ENCODE data around the gene NRDC.

Gene NRDC

GRCh38 chr1:51750218-51750617 lies 128.3 kb downstream of the NRDC start:
- TF ChIP-seq EZH2 (optimal IDR thresholded peaks at IDR 0.05; ENCODE audit: low read depth, low read length), result no peak
- no peak for TF ChIP-seq EZH2phosphoT487 (IDR thresholded peaks at IDR 0.05; ENCODE audit: low read length)
- no peak for TF ChIP-seq CTCF (IDR thresholded peaks at IDR 0.05; ENCODE audit: low read length)
- H3K9ac ChIP-seq (ENCODE audit: low read length), result no peak overlapping the region
- H3K27me3 ChIP-seq (replicated peaks; ENCODE audit: insufficient read depth, low read length), result no peaks in the 10 kb centered on the region
- H3K4me3 ChIP-seq (ENCODE audit: low read length), result no peak overlapping the region
- H3K9me2 ChIP-seq (replicated peaks; ENCODE audit: insufficient read depth, low read length), result no peaks in the 10 kb centered on the region
- H4K20me1 ChIP-seq (ENCODE audit: insufficient read depth, low read length), result no peaks in the 10 kb centered on the region
- H3K36me3 ChIP-seq (replicated peaks; ENCODE audit: insufficient read depth, low read length), result peaks cover 3% of the 10 kb centered on the region; the same call in 1 of the 2 replicates
- no peak overlapping the region for H3K4me2 ChIP-seq (ENCODE audit: low read depth, low read length)
- H3K9me3 ChIP-seq (replicated peaks; ENCODE audit: insufficient read depth, low read length), result no peaks in the 10 kb centered on the region
- no peak overlapping the region for H2AFZ ChIP-seq (ENCODE audit: low read length)
- no peak for DNase-seq
- no peaks in the 10 kb centered on the region; the same call in 1 of the 2 replicates for H3F3A ChIP-seq (ENCODE audit: insufficient read depth, low read length)
- H3K4me1 ChIP-seq (ENCODE audit: low read length), result peaks cover 10% of the 10 kb centered on the region
- no peak overlapping the region for H3K27ac ChIP-seq (ENCODE audit: low read length)
- H3K79me2 ChIP-seq (ENCODE audit: low read length), result peaks cover 19% of the 10 kb centered on the region; the same call in 1 of the 2 replicates

- DNase-seq, result no peak
- TF ChIP-seq EZH2phosphoT487 (IDR thresholded peaks at IDR 0.05; ENCODE audit: low read length), result no peak
- Histone ChIP-seq H3K27me3 (replicated peaks; ENCODE audit: insufficient read depth, low read length) (no peaks in the 10 kb centered on the region), H3F3A (ENCODE audit: insufficient read depth, low read length) (no peaks in the 10 kb centered on the region; the same call in 1 of the 2 replicates), H3K36me3 (replicated peaks; ENCODE audit: insufficient read depth, low read length) (peaks cover 3% of the 10 kb centered on the region; the same call in 1 of the 2 replicates), H3K9me2 (replicated peaks; ENCODE audit: insufficient read depth, low read length) (no peaks in the 10 kb centered on the region), H3K27ac (ENCODE audit: low read length) (no peak overlapping the region), H2AFZ (ENCODE audit: low read length) (no peak overlapping the region), H3K79me2 (ENCODE audit: low read length) (peaks cover 24% of the 10 kb centered on the region), H3K4me3 (ENCODE audit: low read length) (no peak overlapping the region), H3K4me1 (ENCODE audit: low read length) (peaks cover 8% of the 10 kb centered on the region), H3K4me2 (ENCODE audit: low read depth, low read length) (no peak overlapping the region), H3K9me3 (replicated peaks; ENCODE audit: insufficient read depth, low read length) (no peaks in the 10 kb centered on the region), H4K20me1 (ENCODE audit: insufficient read depth, low read length) (no peaks in the 10 kb centered on the region), H3K9ac (ENCODE audit: low read length) (no peak overlapping the region)
Measured at GRCh38 chr1:51749151-51749550, 129.4 kb downstream of the NRDC start.

- Histone ChIP-seq H3K36me3 (replicated peaks; ENCODE audit: insufficient read depth, low read length) (0 out of 2 replicates have a peak, but pooled peaks cover 3% of the 10 kb centered on the region), H3F3A (ENCODE audit: insufficient read depth, low read length) (no peaks in the 10 kb centered on the region; the same call in 1 of the 2 replicates), H3K9me2 (replicated peaks; ENCODE audit: insufficient read depth, low read length) (no peaks in the 10 kb centered on the region), H4K20me1 (ENCODE audit: insufficient read depth, low read length) (no peaks in the 10 kb centered on the region), H3K9me3 (replicated peaks; ENCODE audit: insufficient read depth, low read length) (no peaks in the 10 kb centered on the region), H3K79me2 (ENCODE audit: low read length) (peaks cover 40% of the 10 kb centered on the region), H3K4me3 (ENCODE audit: low read length) (no peak overlapping the region), H3K4me2 (ENCODE audit: low read depth, low read length) (no peak overlapping the region; the same call in 1 of the 2 replicates), H2AFZ (ENCODE audit: low read length) (no peak overlapping the region), H3K27ac (ENCODE audit: low read length) (no peak overlapping the region), H3K27me3 (replicated peaks; ENCODE audit: insufficient read depth, low read length) (no peaks in the 10 kb centered on the region), H3K9ac (ENCODE audit: low read length) (no peak overlapping the region), H3K4me1 (ENCODE audit: low read length) (no peaks in the 10 kb centered on the region)
- DNase-seq, result no peak
- no peak for TF ChIP-seq CTCF (IDR thresholded peaks at IDR 0.05; ENCODE audit: low read length)
Measured at GRCh38 chr1:51745304-51745570, 133.3 kb downstream of the NRDC start.

GRCh38 chr1:51744506-51745303 lies 133.8 kb downstream of the NRDC start:
- no peak overlapping the region for H3K9ac ChIP-seq (ENCODE audit: low read length)

More at GRCh38 chr1:51744506-51745303, 133.8 kb downstream of the NRDC start:
- no peaks in the 10 kb centered on the region for H3K4me1 ChIP-seq (ENCODE audit: low read length)
- no peaks in the 10 kb centered on the region for H4K20me1 ChIP-seq (ENCODE audit: insufficient read depth, low read length)
- TF ChIP-seq EZH2phosphoT487 (IDR thresholded peaks at IDR 0.05; ENCODE audit: low read length) (no peak), EZH2 (optimal IDR thresholded peaks at IDR 0.05; ENCODE audit: low read depth, low read length) (no peak), CTCF (IDR thresholded peaks at IDR 0.05; ENCODE audit: low read length) (no peak)
- H3K27ac ChIP-seq (ENCODE audit: low read length), result no peak overlapping the region
- DNase-seq, result no peak
- no peaks in the 10 kb centered on the region; the same call in 1 of the 2 replicates for H3F3A ChIP-seq (ENCODE audit: insufficient read depth, low read length)
- no peaks in the 10 kb centered on the region for H3K9me2 ChIP-seq (replicated peaks; ENCODE audit: insufficient read depth, low read length)
- no peaks in the 10 kb centered on the region for H3K27me3 ChIP-seq (replicated peaks; ENCODE audit: insufficient read depth, low read length)
- no peak overlapping the region; the same call in 1 of the 2 replicates for H3K4me2 ChIP-seq (ENCODE audit: low read depth, low read length)
- H3K79me2 ChIP-seq (ENCODE audit: low read length), result peaks cover 44% of the 10 kb centered on the region
- H3K9me3 ChIP-seq (replicated peaks; ENCODE audit: insufficient read depth, low read length), result no peaks in the 10 kb centered on the region
- H3K36me3 ChIP-seq (replicated peaks; ENCODE audit: insufficient read depth, low read length), result 0 out of 2 replicates have a peak, but pooled peaks cover 3% of the 10 kb centered on the region
- H3K4me3 ChIP-seq (ENCODE audit: low read length), result no peak overlapping the region
- H2AFZ ChIP-seq (ENCODE audit: low read length), result no peak overlapping the region
